ENCODE data around the gene GPRIN3. TPM values are rescaled to one million over a fixed set of nuclear protein-coding genes. Genes with fewer than 3 reads are reported as not detected.

The GPRIN3 gene
- total RNA-seq, 1 experiment from 2014 or later, result not detected

DNA sequence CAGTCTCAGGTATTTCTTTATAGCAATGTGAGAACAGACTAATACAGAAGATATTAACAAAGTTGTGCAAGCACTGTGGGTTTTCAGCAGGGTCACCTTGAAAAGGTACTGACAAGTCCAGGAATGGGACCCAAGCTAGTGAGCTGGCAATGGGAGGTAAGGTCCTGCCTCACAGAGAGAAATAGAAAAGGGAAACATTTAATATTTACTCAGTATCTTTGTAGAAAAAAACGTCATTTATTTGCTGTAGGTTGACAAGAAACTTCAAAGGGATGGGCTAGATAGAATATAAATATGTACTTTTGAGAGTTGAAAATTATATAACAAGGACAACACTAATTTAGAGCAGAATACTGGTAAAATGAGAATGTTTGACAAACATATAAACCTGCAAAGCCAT, 89.0 kb downstream of the GPRIN3 start:
- H3K9me3 ChIP-seq (ENCODE audit: low read depth, low read length, poor library complexity, severe bottlenecking), result no peaks in the 10 kb centered on the region
- H3K36me3 ChIP-seq (ENCODE audit: insufficient read depth, low read length, poor library complexity, severe bottlenecking), result no peaks in the 10 kb centered on the region
- no TSS peak for BruUV-seq (replicated peaks)
- ChIA-PET POLR2A (ENCODE audit: low non-redundant PET) (no interaction called here), CTCF (no interaction called here)
- no peaks in the 10 kb centered on the region for H3K27me3 ChIP-seq (replicated peaks; ENCODE audit: insufficient read depth, low read depth, low read length, poor library complexity)
- H3K4me1 ChIP-seq (ENCODE audit: insufficient read depth, low read length, poor library complexity, severe bottlenecking), result no peaks in the 10 kb centered on the region
- TF ChIP-seq, protein P1, sequence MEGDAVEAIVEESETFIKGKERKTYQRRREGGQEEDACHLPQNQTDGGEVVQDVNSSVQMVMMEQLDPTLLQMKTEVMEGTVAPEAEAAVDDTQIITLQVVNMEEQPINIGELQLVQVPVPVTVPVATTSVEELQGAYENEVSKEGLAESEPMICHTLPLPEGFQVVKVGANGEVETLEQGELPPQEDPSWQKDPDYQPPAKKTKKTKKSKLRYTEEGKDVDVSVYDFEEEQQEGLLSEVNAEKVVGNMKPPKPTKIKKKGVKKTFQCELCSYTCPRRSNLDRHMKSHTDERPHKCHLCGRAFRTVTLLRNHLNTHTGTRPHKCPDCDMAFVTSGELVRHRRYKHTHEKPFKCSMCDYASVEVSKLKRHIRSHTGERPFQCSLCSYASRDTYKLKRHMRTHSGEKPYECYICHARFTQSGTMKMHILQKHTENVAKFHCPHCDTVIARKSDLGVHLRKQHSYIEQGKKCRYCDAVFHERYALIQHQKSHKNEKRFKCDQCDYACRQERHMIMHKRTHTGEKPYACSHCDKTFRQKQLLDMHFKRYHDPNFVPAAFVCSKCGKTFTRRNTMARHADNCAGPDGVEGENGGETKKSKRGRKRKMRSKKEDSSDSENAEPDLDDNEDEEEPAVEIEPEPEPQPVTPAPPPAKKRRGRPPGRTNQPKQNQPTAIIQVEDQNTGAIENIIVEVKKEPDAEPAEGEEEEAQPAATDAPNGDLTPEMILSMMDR (conservative IDR thresholded peaks at IDR 0.05; ENCODE audit: low read depth, low read length), result no peak
- no peak for TF ChIP-seq EZH2 (IDR thresholded peaks at IDR 0.05; ENCODE audit: borderline replicate concordance, low read depth, low read length, poor library complexity, severe bottlenecking)
- DNase-seq (ENCODE audit: low spot score), result no peak
- no peak overlapping the region for H3K4me3 ChIP-seq (ENCODE audit: low read depth, low read length, poor library complexity, severe bottlenecking)
- intact Hi-C loops (cut with micrococcal nuclease; ENCODE audit: unreplicated experiment), result no loop called here
- no peak overlapping the region for H3K27ac ChIP-seq (ENCODE audit: low read depth, low read length, poor library complexity, severe bottlenecking)

DNA sequence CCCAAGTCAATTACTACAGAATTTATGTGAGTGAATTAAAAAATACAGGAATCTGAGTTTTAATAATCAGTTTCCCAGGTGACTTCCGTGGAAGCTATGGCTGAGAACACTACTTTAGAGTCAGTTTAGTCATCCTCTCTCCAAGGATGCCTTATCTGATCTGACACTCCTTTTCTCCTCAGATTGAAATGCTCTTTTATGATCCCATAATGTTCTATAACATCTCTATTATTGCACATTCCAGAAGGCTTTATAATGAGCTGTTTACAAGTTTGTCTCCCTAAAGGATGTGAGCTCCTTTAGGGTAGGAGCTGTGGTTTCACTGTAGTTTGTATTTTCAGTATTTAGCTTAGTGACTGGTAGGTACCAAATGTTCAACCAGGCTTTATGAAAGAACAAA, 90.0 kb downstream of the GPRIN3 start:
- intact Hi-C loops (cut with micrococcal nuclease; ENCODE audit: unreplicated experiment), result no loop called here
- DNase-seq (ENCODE audit: low spot score), result no peak
- Histone ChIP-seq H3K27me3 (replicated peaks; ENCODE audit: insufficient read depth, low read depth, low read length, poor library complexity) (no peaks in the 10 kb centered on the region), H3K9me3 (ENCODE audit: low read depth, low read length, poor library complexity, severe bottlenecking) (no peaks in the 10 kb centered on the region), H3K4me3 (ENCODE audit: low read depth, low read length, poor library complexity, severe bottlenecking) (no peak overlapping the region), H3K36me3 (ENCODE audit: insufficient read depth, low read length, poor library complexity, severe bottlenecking) (no peaks in the 10 kb centered on the region), H3K4me1 (ENCODE audit: insufficient read depth, low read length, poor library complexity, severe bottlenecking) (no peaks in the 10 kb centered on the region), H3K27ac (ENCODE audit: low read depth, low read length, poor library complexity, severe bottlenecking) (no peak overlapping the region)
- POLR2A ChIA-PET (ENCODE audit: low non-redundant PET), result no interaction called here
- no peak for TF ChIP-seq EZH2 (IDR thresholded peaks at IDR 0.05; ENCODE audit: borderline replicate concordance, low read depth, low read length, poor library complexity, severe bottlenecking)
- TF ChIP-seq, protein P1 (conservative IDR thresholded peaks at IDR 0.05; ENCODE audit: low read depth, low read length), result no peak
- CTCF ChIA-PET, result no interaction called here
- BruUV-seq (replicated peaks), result no TSS peak

GRCh38 chr4:89216866-89217265, 90.7 kb downstream of the GPRIN3 start:
- H3K9me3 ChIP-seq (ENCODE audit: low read depth, low read length, poor library complexity, severe bottlenecking), result no peaks in the 10 kb centered on the region
- no peak for DNase-seq (ENCODE audit: low spot score)
- H3K36me3 ChIP-seq (ENCODE audit: insufficient read depth, low read length, poor library complexity, severe bottlenecking), result no peaks in the 10 kb centered on the region
- no peak overlapping the region for H3K4me3 ChIP-seq (ENCODE audit: low read depth, low read length, poor library complexity, severe bottlenecking)
- intact Hi-C loops (cut with micrococcal nuclease; ENCODE audit: unreplicated experiment), result no loop called here
- no peaks in the 10 kb centered on the region for H3K4me1 ChIP-seq (ENCODE audit: insufficient read depth, low read length, poor library complexity, severe bottlenecking)
- ChIA-PET POLR2A (ENCODE audit: low non-redundant PET) (no interaction called here), CTCF (no interaction called here)
- TF ChIP-seq EZH2 (IDR thresholded peaks at IDR 0.05; ENCODE audit: borderline replicate concordance, low read depth, low read length, poor library complexity, severe bottlenecking), result no peak
- TF ChIP-seq, protein P1 (conservative IDR thresholded peaks at IDR 0.05; ENCODE audit: low read depth, low read length), result no peak
- no TSS peak for BruUV-seq (replicated peaks)
- H3K27me3 ChIP-seq (replicated peaks; ENCODE audit: insufficient read depth, low read depth, low read length, poor library complexity), result no peaks in the 10 kb centered on the region
- no peak overlapping the region for H3K27ac ChIP-seq (ENCODE audit: low read depth, low read length, poor library complexity, severe bottlenecking)

Data from A673 (cell line).